GM18868 (cell line): ENCODE results near the gene BIRC2.

Experiments used
- ATAC-seq: cut with Tn5 transposase; IDR thresholded peaks from one replicate; pipeline ENCODE4 v1.9.1; 2021; ENCODE audit warnings: mild to moderate bottlenecking, moderate library complexity; ENCODE audit not compliant: unreplicated experiment

BIRC2 gene

GRCh38 chr11:102399189-102399588 lies 52.2 kb downstream of the BIRC2 start:
- peak; percentile 58 for ATAC-seq

GRCh38 chr11:102400603-102401002 lies 53.6 kb downstream of the BIRC2 start:
- no peak for ATAC-seq

GRCh38 chr11:102401905-102402304 lies 54.9 kb downstream of the BIRC2 start:
- no peak for ATAC-seq

- no peak for ATAC-seq
Observed at GRCh38 chr11:102402548-102402947, 55.5 kb downstream of the BIRC2 start.

GRCh38 chr11:102405501-102405900 lies 58.5 kb downstream of the BIRC2 start:
- ATAC-seq, result no peak

- no peak for ATAC-seq
Observed at GRCh38 chr11:102406099-102406498, 59.1 kb downstream of the BIRC2 start.

- no peak for ATAC-seq
Observed at GRCh38 chr11:102407901-102408300, 60.9 kb downstream of the BIRC2 start.

GRCh38 chr11:102408339-102408738 lies 61.3 kb downstream of the BIRC2 start:
- ATAC-seq, result no peak

- ATAC-seq, result no peak
Observed at GRCh38 chr11:102410382-102410784, 63.4 kb downstream of the BIRC2 start.

GRCh38 chr11:102411142-102411541 lies 64.1 kb downstream of the BIRC2 start:
- no peak for ATAC-seq

- no peak for ATAC-seq
Observed at GRCh38 chr11:102413497-102413896, 66.5 kb downstream of the BIRC2 start.

- no peak for ATAC-seq
Observed at GRCh38 chr11:102414559-102414958, 67.5 kb downstream of the BIRC2 start.

- no peak for ATAC-seq
Observed at GRCh38 chr11:102415304-102415916, 68.4 kb downstream of the BIRC2 start.

- ATAC-seq, result peak; percentile 48
Observed at GRCh38 chr11:102416976-102417375, 70.0 kb downstream of the BIRC2 start.

- ATAC-seq, result no peak
Observed at GRCh38 chr11:102419181-102419580, 72.2 kb downstream of the BIRC2 start.

GRCh38 chr11:102420547-102420946 lies 73.5 kb downstream of the BIRC2 start:
- peak; percentile 62 for ATAC-seq

- no peak for ATAC-seq
Observed at GRCh38 chr11:102421261-102421660, 74.2 kb downstream of the BIRC2 start.

GRCh38 chr11:102422817-102423712 lies 76.1 kb downstream of the BIRC2 start:
- ATAC-seq, result no peak

GRCh38 chr11:102423936-102424335 lies 76.9 kb downstream of the BIRC2 start:
- no peak for ATAC-seq

GRCh38 chr11:102426000-102426399 lies 79.0 kb downstream of the BIRC2 start:
- no peak for ATAC-seq

- no peak for ATAC-seq
Observed at GRCh38 chr11:102426570-102426969, 79.6 kb downstream of the BIRC2 start.

- no peak for ATAC-seq
Observed at GRCh38 chr11:102427068-102427467, 80.1 kb downstream of the BIRC2 start.
